Type B pancreatic cell (in vitro differentiated cells): Measurements from ENCODE around the gene BCL6. TPM values are rescaled to one million over a fixed set of nuclear protein-coding genes. Genes with fewer than 3 reads are reported as not detected.
A peak's percentile ranks its signal among the peaks of the same experiment; 100 is the strongest.

Experiments used
- DNase-seq: peaks from one replicate; pipeline ENCODE4 v3.0.0; 2021; ENCODE audit warnings: mixed read lengths; ENCODE audit not compliant: unreplicated experiment; ENCODE audit errors: extremely low spot score
- H3K27ac Mint-ChIP-seq: 2 replicates; pipeline ENCODE4 v1.8.0; 2021; ENCODE audit warnings: mild to moderate bottlenecking, mixed read lengths
- H3K27me3 Mint-ChIP-seq: 2 replicates; pipeline ENCODE4 v1.8.0; 2021; ENCODE audit warnings: mixed read lengths
- H3K36me3 Mint-ChIP-seq: 2 replicates; pipeline ENCODE4 v1.8.0; 2021; ENCODE audit warnings: mixed read lengths
- H3K4me1 Mint-ChIP-seq: one replicate; pipeline ENCODE4 v1.8.0; 2021; ENCODE audit warnings: mixed read lengths; ENCODE audit not compliant: unreplicated experiment
- H3K4me3 Mint-ChIP-seq: 2 replicates; pipeline ENCODE4 v1.8.0; 2021; ENCODE audit warnings: mild to moderate bottlenecking, mixed read lengths
- H3K9me3 Mint-ChIP-seq: 2 replicates; pipeline ENCODE4 v1.8.0; 2021; ENCODE audit warnings: mixed read lengths
- CTCF ChIP-seq: fragments of 200-600 bp; sonication (generic); conservative IDR thresholded peaks from 2 replicates; pipeline ENCODE4 v1.5.0; 2021; ENCODE audit warnings: antibody characterized with exemption, mild to moderate bottlenecking
- total RNA-seq: library from RNA; stranded (reverse); gene quantifications from 2 replicates; pipeline ENCODE4 v1.2.1, GENCODE V29; 2021; ENCODE audit warnings: low replicate concordance

Gene BCL6
- total RNA-seq, 1 donor from 2014 or later, result 27.3 TPM

- Mint-ChIP-seq H3K4me3 (no peak overlapping the region), H3K36me3 (no peaks in the 10 kb centered on the region), H3K27me3 (no peaks in the 10 kb centered on the region), H3K27ac (no peak overlapping the region), H3K4me1 (peaks cover 6% of the 10 kb centered on the region), H3K9me3 (peaks cover 5% of the 10 kb centered on the region)
- TF ChIP-seq CTCF, result no peak
- DNase-seq, result no peak
Observed at GRCh38 chr3:187769771-187770170, 24.5 kb upstream of the BCL6 start.

- no peak for TF ChIP-seq CTCF
- Mint-ChIP-seq H3K9me3 (peaks cover 5% of the 10 kb centered on the region), H3K4me1 (peaks cover 10% of the 10 kb centered on the region), H3K27ac (no peak overlapping the region), H3K36me3 (no peaks in the 10 kb centered on the region), H3K27me3 (no peaks in the 10 kb centered on the region), H3K4me3 (no peak overlapping the region)
- DNase-seq, result no peak
Observed at GRCh38 chr3:187767266-187768012, 22.2 kb upstream of the BCL6 start.

DNA sequence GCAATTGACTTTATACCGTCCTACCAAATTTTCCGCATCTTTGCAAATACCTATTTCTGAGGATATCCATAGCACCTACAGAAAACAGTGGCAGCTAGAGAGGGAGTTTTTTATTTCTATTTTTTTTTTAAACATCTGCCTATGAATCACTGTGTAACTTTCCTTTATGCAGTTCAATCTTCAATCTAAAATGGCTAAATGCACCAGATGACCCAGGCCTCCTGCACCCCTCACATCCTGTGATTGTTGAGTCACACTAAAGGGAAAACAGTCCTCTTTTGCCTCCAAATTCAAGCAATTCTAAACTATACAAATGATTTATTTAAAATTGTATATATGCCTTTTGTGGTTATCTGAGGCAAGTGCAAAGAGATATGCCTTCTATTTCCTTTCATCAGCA, 20.1 kb upstream of the BCL6 start:
- DNase-seq, result no peak
- Mint-ChIP-seq H3K27me3 (no peaks in the 10 kb centered on the region), H3K27ac (no peak overlapping the region), H3K9me3 (peaks cover 5% of the 10 kb centered on the region), H3K4me3 (no peak overlapping the region), H3K36me3 (no peaks in the 10 kb centered on the region), H3K4me1 (peaks cover 10% of the 10 kb centered on the region)
- TF ChIP-seq CTCF, result no peak

GRCh38 chr3:187763850-187764648, 18.8 kb upstream of the BCL6 start:
- Mint-ChIP-seq H3K27me3 (no peaks in the 10 kb centered on the region), H3K4me1 (peaks cover 10% of the 10 kb centered on the region), H3K4me3 (no peak overlapping the region), H3K27ac (peak overlapping the region; percentile 2), H3K36me3 (no peaks in the 10 kb centered on the region), H3K9me3 (peaks cover 5% of the 10 kb centered on the region)
- no peak for DNase-seq
- no peak for TF ChIP-seq CTCF

DNA sequence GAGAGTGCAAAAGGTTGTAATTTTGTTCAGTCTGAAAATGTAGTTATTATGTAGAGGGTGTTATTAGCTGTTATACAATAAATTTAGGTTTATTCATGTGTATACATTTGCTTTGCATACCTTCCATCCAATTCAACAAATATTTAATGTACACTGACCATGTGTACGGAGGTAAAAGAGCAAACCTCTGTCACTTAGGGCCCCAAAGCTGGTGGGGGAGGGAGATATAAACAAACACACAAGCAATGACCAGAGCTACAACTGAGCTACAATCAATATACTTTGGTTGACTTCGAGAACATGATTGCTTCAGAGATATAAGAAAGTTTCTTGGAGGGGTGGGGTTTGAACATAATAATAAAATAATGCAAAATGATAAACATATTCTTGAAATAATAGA, 17.5 kb upstream of the BCL6 start:
- Mint-ChIP-seq H3K27me3 (no peaks in the 10 kb centered on the region), H3K9me3 (peaks cover 5% of the 10 kb centered on the region), H3K27ac (no peak overlapping the region), H3K4me3 (no peak overlapping the region), H3K36me3 (no peaks in the 10 kb centered on the region), H3K4me1 (peaks cover 10% of the 10 kb centered on the region)
- no peak for TF ChIP-seq CTCF
- DNase-seq, result no peak
